Body of pancreas (tissue), 4 donors: ENCODE measurements around the gene MGMT. TPM values are rescaled to one million over a fixed set of nuclear protein-coding genes. Genes with fewer than 3 reads are reported as not detected.

Experiments used
- ATAC-seq: fragments of 150-250 bp; one replicate; pipeline ENCODE4 v1.9.1; 2016
- DNase-seq, 4 donors: peaks; one replicate each; pipeline ENCODE4 v3.0.0-alpha.2; 2019
- H3K27ac ChIP-seq, 4 donors: fragments of 200-600 bp; sonication (generic); 1 replicate in 3 of 4; 2 replicates in 1 of 4; pipeline versions ENCODE4 v1.5.1 to v1.6.1; 2016 to 2019; ENCODE audit warnings: mild to moderate bottlenecking in 1 of 4, mixed read lengths in 1 of 4, moderate library complexity in 1 of 4
- H3K27me3 ChIP-seq, 2 donors: fragments of 200-600 bp; sonication (generic); one replicate each; pipeline ENCODE4 v1.6.0; 2016; ENCODE audit warnings: mild to moderate bottlenecking in 1 of 2
- H3K36me3 ChIP-seq, 2 donors: fragments of 200-600 bp; sonication (generic); replicated peaks in 1 of 2; 2 replicates each; pipeline ENCODE4 v1.5.1; 2016; ENCODE audit warnings: low read depth in 2 of 2; ENCODE audit not compliant: insufficient read depth in 1 of 2
- H3K4me1 ChIP-seq: fragments of 200-600 bp; sonication (generic); one replicate; pipeline ENCODE4 v1.6.0; 2016
- H3K4me3 ChIP-seq, 2 donors: fragments of 200-600 bp; sonication (generic); 1 replicate in 1 of 2; 2 replicates in 1 of 2; pipeline ENCODE4 v1.5.1; 2016 to 2019
- H3K9me3 ChIP-seq, 3 donors: fragments of 200-600 bp; sonication (generic); 1 replicate in 2 of 3; 2 replicates in 1 of 3; pipeline ENCODE4 v1.5.1; 2016
- POLR2A ChIP-seq, 3 donors: fragments of 450-650 bp; IDR thresholded peaks; one replicate each; pipeline ENCODE4 v1.6.1; 2016; ENCODE audit warnings: antibody characterized with exemption in 3 of 3, mild to moderate bottlenecking in 2 of 3
- WGBS, 2 donors: methylation state at CpG; one replicate each; pipeline ENCODE4 v1.1.5; 2017; 5-methylcytosine and 5-hydroxymethylcytosine counted together
- intact Hi-C: fragments of 100-400 bp; cut with DNase I; formaldehyde crosslinking; loops from one replicate; pipeline ENCODE4 v1.15.1; 2023
- total RNA-seq, 2 donors: library from RNA; depleted of rRNA; stranded (reverse); fragments of >200 nt; gene quantifications; one replicate each; pipeline ENCODE4 v1.1.0, GENCODE V29; 2016
- TF ChIP-seq, protein P1 (sequence below), 7 experiments: fragments of 450-650 bp in 4 of 7; fragments of 200-600 bp in 3 of 7; sonication (generic) in 3 of 7; IDR thresholded peaks; one replicate each; pipeline ENCODE4 v1.5.1; 2016 to 2019; ENCODE audit warnings: antibody characterized with exemption in 7 of 7

The MGMT gene
- total RNA-seq, 2 donors from 2014 or later: 13.7 to 25.4 TPM

- Histone ChIP-seq H3K27ac (no peak overlapping the region), H3K4me1 (no peaks in the 10 kb centered on the region), H3K9me3 (no peaks in the 10 kb centered on the region), H3K27me3 (no peaks in the 10 kb centered on the region), H3K36me3 (no peaks in the 10 kb centered on the region), H3K4me3 (no peak overlapping the region)
- no peak for TF ChIP-seq POLR2A (IDR thresholded peaks at IDR 0.05)
- TF ChIP-seq, protein P1, sequence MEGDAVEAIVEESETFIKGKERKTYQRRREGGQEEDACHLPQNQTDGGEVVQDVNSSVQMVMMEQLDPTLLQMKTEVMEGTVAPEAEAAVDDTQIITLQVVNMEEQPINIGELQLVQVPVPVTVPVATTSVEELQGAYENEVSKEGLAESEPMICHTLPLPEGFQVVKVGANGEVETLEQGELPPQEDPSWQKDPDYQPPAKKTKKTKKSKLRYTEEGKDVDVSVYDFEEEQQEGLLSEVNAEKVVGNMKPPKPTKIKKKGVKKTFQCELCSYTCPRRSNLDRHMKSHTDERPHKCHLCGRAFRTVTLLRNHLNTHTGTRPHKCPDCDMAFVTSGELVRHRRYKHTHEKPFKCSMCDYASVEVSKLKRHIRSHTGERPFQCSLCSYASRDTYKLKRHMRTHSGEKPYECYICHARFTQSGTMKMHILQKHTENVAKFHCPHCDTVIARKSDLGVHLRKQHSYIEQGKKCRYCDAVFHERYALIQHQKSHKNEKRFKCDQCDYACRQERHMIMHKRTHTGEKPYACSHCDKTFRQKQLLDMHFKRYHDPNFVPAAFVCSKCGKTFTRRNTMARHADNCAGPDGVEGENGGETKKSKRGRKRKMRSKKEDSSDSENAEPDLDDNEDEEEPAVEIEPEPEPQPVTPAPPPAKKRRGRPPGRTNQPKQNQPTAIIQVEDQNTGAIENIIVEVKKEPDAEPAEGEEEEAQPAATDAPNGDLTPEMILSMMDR (IDR thresholded peaks at IDR 0.05): no peak
- whole genome bisulfite sequencing, 2 donors: 66% methylated on average over 6 of the region's 6 CpGs
- ATAC-seq: no peak
- no peak for DNase-seq
- intact Hi-C loops: no loop called here
These were observed 51.8 kb downstream of the MGMT start for GRCh38 chr10:129518793-129519192.

DNA sequence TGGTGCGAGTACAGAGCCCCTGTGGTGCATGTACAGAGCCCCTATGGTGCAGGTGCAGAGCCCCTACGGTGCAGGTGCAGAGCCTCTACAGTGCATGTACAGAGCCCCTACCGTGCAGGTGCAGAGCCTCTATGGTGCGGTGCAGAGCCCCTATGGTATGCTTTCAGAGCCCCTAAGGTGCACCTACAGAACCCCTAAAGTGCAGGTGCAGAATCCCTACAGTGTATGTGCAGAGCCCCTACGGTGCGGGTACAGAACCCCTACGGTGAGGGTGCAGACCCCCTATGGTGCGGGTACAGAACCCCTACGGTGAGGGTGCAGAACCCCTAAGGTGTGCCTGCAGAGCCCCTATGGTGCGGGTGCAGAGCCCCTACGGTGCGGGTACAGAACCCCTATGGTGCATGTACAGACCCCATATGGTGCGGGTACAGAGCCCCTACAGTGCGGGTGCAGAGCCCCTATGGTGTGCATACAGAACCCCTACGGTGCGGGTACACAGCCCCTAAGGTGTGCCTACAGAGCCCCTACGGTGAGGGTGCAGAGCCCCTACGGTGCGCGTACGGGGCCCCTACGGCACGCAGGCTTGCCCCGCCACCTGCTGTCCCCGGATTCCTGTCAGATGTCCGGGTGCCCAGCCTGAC is 53.5 kb downstream of the MGMT start:
- H3K4me3 ChIP-seq: no peak overlapping the region
- DNase-seq (no peak), ATAC-seq (no peak)
- 92 to 98% methylated on average over 8 to 26 of the region's 26 CpGs for WGBS, 2 donors
- H3K27ac ChIP-seq: no peak overlapping the region
- H3K9me3 ChIP-seq: no peaks in the 10 kb centered on the region
- no peaks in the 10 kb centered on the region for H3K4me1 ChIP-seq
- H3K27me3 ChIP-seq: no peaks in the 10 kb centered on the region
- intact Hi-C loops: no loop called here
- H3K36me3 ChIP-seq: no peaks in the 10 kb centered on the region
- TF ChIP-seq, protein P1 (IDR thresholded peaks at IDR 0.05): no peak
- TF ChIP-seq POLR2A (IDR thresholded peaks at IDR 0.05): no peak

- intact Hi-C loops: no loop called here
- H3K4me1 ChIP-seq: peaks cover 6% of the 10 kb centered on the region
- no peak overlapping the region for H3K27ac ChIP-seq
- H3K27me3 ChIP-seq: no peaks in the 10 kb centered on the region
- ATAC-seq: no peak
- DNase-seq: no peak
- TF ChIP-seq, protein P1 (IDR thresholded peaks at IDR 0.05): no peak
- TF ChIP-seq POLR2A (IDR thresholded peaks at IDR 0.05): no peak
- 91 to 98% methylated on average over 10 to 22 of the region's 22 CpGs for whole genome bisulfite sequencing, 2 donors
- H3K4me3 ChIP-seq: no peak overlapping the region
- no peaks in the 10 kb centered on the region for H3K9me3 ChIP-seq
- no peaks in the 10 kb centered on the region for H3K36me3 ChIP-seq
These were observed 54.4 kb downstream of the MGMT start for GRCh38 chr10:129521161-129522025.

- DNase-seq (no peak), ATAC-seq (no peak)
- Histone ChIP-seq H3K36me3 (no peaks in the 10 kb centered on the region), H3K4me3 (no peak overlapping the region), H3K4me1 (peaks cover 6% of the 10 kb centered on the region), H3K27ac (no peak overlapping the region), H3K27me3 (no peaks in the 10 kb centered on the region), H3K9me3 (no peaks in the 10 kb centered on the region)
- WGBS, 2 donors: 94 to 95% methylated on average over 7 of the region's 7 CpGs
- TF ChIP-seq, protein P1 (IDR thresholded peaks at IDR 0.05): no peak
- no peak for TF ChIP-seq POLR2A (IDR thresholded peaks at IDR 0.05)
- intact Hi-C loops: no loop called here
These were observed 55.1 kb downstream of the MGMT start for GRCh38 chr10:129522041-129522585.
